SK-N-SH treated with all-trans-retinoic acid at 6 μM for 48 hours (cell line): ENCODE measurements around the gene VPS51.

Experiments used
- CSRNP3 ChIP-seq: fragments of 250-450 bp; sonication (Bioruptor Pico); IDR thresholded peaks from 2 replicates; pipeline ENCODE4 v1.5.1; 2021; ENCODE audit warnings: mild to moderate bottlenecking, moderate library complexity
- PPARA ChIP-seq: fragments of 250-450 bp; sonication (Bioruptor Pico); IDR thresholded peaks from 2 replicates; pipeline ENCODE4 v1.5.0; 2020; ENCODE audit warnings: mild to moderate bottlenecking, borderline replicate concordance
- RARB ChIP-seq: fragments of 250-450 bp; sonication (Bioruptor Pico); IDR thresholded peaks from 2 replicates; pipeline ENCODE4 v1.8.0; 2021; ENCODE audit warnings: mild to moderate bottlenecking, moderate library complexity
- TOX ChIP-seq: fragments of 250-450 bp; sonication (Bioruptor Pico); IDR thresholded peaks from 2 replicates; pipeline ENCODE4 v1.8.0; 2021; ENCODE audit warnings: mild to moderate bottlenecking, moderate library complexity, borderline replicate concordance
- ZC3H10 ChIP-seq: fragments of 250-450 bp; sonication (Bioruptor Pico); IDR thresholded peaks from 2 replicates; pipeline ENCODE4 v1.5.1; 2021; ENCODE audit warnings: mild to moderate bottlenecking, moderate library complexity

- TF ChIP-seq PPARA (CRISPR knock-in tag) (no peak), CSRNP3 (CRISPR knock-in tag) (no peak), RARB (no peak), TOX (CRISPR knock-in tag) (no peak), ZC3H10 (CRISPR knock-in tag) (no peak)
These were observed 12.6 kb downstream of the VPS51 start for GRCh38 chr11:65108469-65109123.
